Activated CD8-positive, alpha-beta T cell treated with anti-CD3 and anti-CD28 coated beads for 36 hours (primary cell): Measurements from ENCODE around the gene FES. TPM values are rescaled to one million over a fixed set of nuclear protein-coding genes. Genes with fewer than 3 reads are reported as not detected.

Experiments used
- ATAC-seq: fragments of 200-7000 bp; cut with Tn5 transposase; one replicate; pipeline ENCODE4 v1.10.0; 2021; ENCODE audit warnings: mild to moderate bottlenecking, moderate library complexity
- CTCF ChIA-PET: fragments of 350-600 bp; sonication (Branson Sonifier 250); formaldehyde crosslinking; loops from one replicate; lab custom pipeline; 2021; ENCODE audit warnings: antibody characterized with exemption; lab: Charles Lee
- POLR2A ChIA-PET: fragments of 350-600 bp; sonication (Branson Sonifier 250); formaldehyde crosslinking; loops from one replicate; lab custom pipeline; 2021; ENCODE audit warnings: antibody characterized with exemption; lab: Charles Lee
- DNase-seq: peaks from one replicate; pipeline ENCODE4 v3.0.0-alpha.2; 2020
- H3K27ac Mint-ChIP-seq: one replicate; pipeline ENCODE4 v1.8.0; 2021; ENCODE audit warnings: mild to moderate bottlenecking, mixed read lengths
- H3K27me3 Mint-ChIP-seq: one replicate; pipeline ENCODE4 v1.8.0; 2021; ENCODE audit warnings: mixed read lengths
- H3K36me3 Mint-ChIP-seq: one replicate; pipeline ENCODE4 v1.8.0; 2021; ENCODE audit warnings: low read depth, mixed read lengths
- H3K4me1 Mint-ChIP-seq: one replicate; pipeline ENCODE4 v1.8.0; 2021; ENCODE audit warnings: low read depth, mixed read lengths
- H3K4me3 Mint-ChIP-seq: one replicate; pipeline ENCODE4 v1.8.0; 2021; ENCODE audit warnings: mild to moderate bottlenecking, moderate library complexity, mixed read lengths
- H3K9me3 Mint-ChIP-seq: one replicate; pipeline ENCODE4 v1.8.0; 2021; ENCODE audit warnings: mixed read lengths
- CTCF ChIP-seq: fragments of 200-600 bp; IDR thresholded peaks from one replicate; pipeline ENCODE4 v1.8.0; 2022; ENCODE audit warnings: antibody characterized with exemption, mild to moderate bottlenecking
- intact Hi-C: fragments of 100-400 bp; cut with micrococcal nuclease; formaldehyde crosslinking; loops from one replicate; pipeline ENCODE4 v1.10.0; 2022
- total RNA-seq, 2 experiments: library from RNA; stranded (reverse); gene quantifications; one replicate each; pipeline ENCODE4 v1.2.3, GENCODE V29; 2021

FES gene
- total RNA-seq, 2 experiments from 2014 or later, result 4.1 to 4.6 TPM

- Mint-ChIP-seq H3K27me3 (no peaks in the 10 kb centered on the region), H3K9me3 (no peaks in the 10 kb centered on the region), H3K36me3 (no peaks in the 10 kb centered on the region), H3K4me1 (peaks cover 47% of the 10 kb centered on the region), H3K4me3 (no peak overlapping the region), H3K27ac (peak overlapping the region; percentile 40)
- POLR2A ChIA-PET, result interaction anchor here (1.2 to 2.4 kb wide), 2 partner anchors 11 to 22 kb away, joined by 5 to 6 read pairs; no protein-coding TSS in a partner anchor
- TF ChIP-seq CTCF, result no peak
- CTCF ChIA-PET, result interaction anchor here (2.9 kb wide), 1 partner anchor 26 kb away, joined by 15 read pairs; no protein-coding TSS in a partner anchor
- ATAC-seq (no peak), DNase-seq (peak; percentile 1)
- intact Hi-C loops, result no loop called here
Observed at GRCh38 chr15:90859234-90860131, 24.8 kb upstream of the FES start.

GRCh38 chr15:90860450-90860849, 23.9 kb upstream of the FES start:
- CTCF ChIA-PET, result interaction anchor here (2.9 kb wide), 1 partner anchor 25 kb away, joined by 15 read pairs; no protein-coding TSS in a partner anchor
- Mint-ChIP-seq H3K4me1 (peaks cover 39% of the 10 kb centered on the region), H3K27me3 (no peaks in the 10 kb centered on the region), H3K9me3 (no peaks in the 10 kb centered on the region), H3K27ac (no peak overlapping the region), H3K4me3 (no peak overlapping the region), H3K36me3 (no peaks in the 10 kb centered on the region)
- TF ChIP-seq CTCF, result no peak
- POLR2A ChIA-PET, result interaction anchor here (1.2 to 2.4 kb wide), 2 partner anchors 10 to 23 kb away, joined by 5 to 6 read pairs; no protein-coding TSS in a partner anchor
- peak; percentile 1 for DNase-seq
- intact Hi-C loops, result no loop called here
- no peak for ATAC-seq

- POLR2A ChIA-PET, result no interaction called here
- CTCF ChIA-PET, result no interaction called here
- ATAC-seq (no peak), DNase-seq (peak; percentile 12)
- Mint-ChIP-seq H3K9me3 (no peaks in the 10 kb centered on the region), H3K4me3 (no peak overlapping the region), H3K4me1 (peaks cover 33% of the 10 kb centered on the region), H3K27me3 (no peaks in the 10 kb centered on the region), H3K36me3 (no peaks in the 10 kb centered on the region), H3K27ac (no peak overlapping the region)
- intact Hi-C loops, result no loop called here
- TF ChIP-seq CTCF, result no peak
Observed at GRCh38 chr15:90860942-90861675, 23.2 kb upstream of the FES start.

GRCh38 chr15:90862487-90862886, 21.8 kb upstream of the FES start:
- CTCF ChIA-PET, result no interaction called here
- DNase-seq, result no peak
- Mint-ChIP-seq H3K36me3 (no peaks in the 10 kb centered on the region), H3K9me3 (no peaks in the 10 kb centered on the region), H3K4me1 (peaks cover 20% of the 10 kb centered on the region), H3K4me3 (no peak overlapping the region), H3K27me3 (peaks cover 1% of the 10 kb centered on the region), H3K27ac (no peak overlapping the region)
- TF ChIP-seq CTCF, result no peak
- no peak for ATAC-seq
- intact Hi-C loops, result no loop called here
- POLR2A ChIA-PET, result no interaction called here
